HG03108 (cell line): ENCODE measurements around the gene ART1.
"Not testable (repeated sequence)": the region's sequence is repeated elsewhere in the genome, so short reads cannot be mapped to it uniquely, and the experiment has no call there.

Experiments used
- ATAC-seq: cut with Tn5 transposase; IDR thresholded peaks from one replicate; pipeline ENCODE4 v1.9.1; 2021; ENCODE audit warnings: moderate library complexity; ENCODE audit not compliant: unreplicated experiment

Gene ART1

GRCh38 chr11:3644817-3645235 is at the start of gene ART1:
Gene ART1, plus strand, starts transcription at chr11:3645128. Its CDS starts 14,086 bp downstream, at chr11:3659214.
- ATAC-seq: no peak

- ATAC-seq: not testable (repeated sequence)
Observed at GRCh38 chr11:3597743-3598142, 47.2 kb upstream of the ART1 start.

- not testable (repeated sequence) for ATAC-seq
Observed at GRCh38 chr11:3600201-3600600, 44.7 kb upstream of the ART1 start.

GRCh38 chr11:3604167-3604566 is 40.8 kb upstream of the ART1 start:
- ATAC-seq: no peak

GRCh38 chr11:3605283-3605662 is 39.7 kb upstream of the ART1 start:
- no peak for ATAC-seq

- ATAC-seq: no peak
Observed at GRCh38 chr11:3605771-3606203, 39.1 kb upstream of the ART1 start.

- no peak for ATAC-seq
Observed at GRCh38 chr11:3609416-3610265, 35.3 kb upstream of the ART1 start.

GRCh38 chr11:3610846-3611245 is 34.1 kb upstream of the ART1 start:
- no peak for ATAC-seq

- no peak for ATAC-seq
Observed at GRCh38 chr11:3611976-3612678, 32.8 kb upstream of the ART1 start.

GRCh38 chr11:3613998-3614741 is 30.8 kb upstream of the ART1 start:
- ATAC-seq: peak; percentile 13

GRCh38 chr11:3614742-3615171 is 30.2 kb upstream of the ART1 start:
- ATAC-seq: peak; percentile 74

- no peak for ATAC-seq
Observed at GRCh38 chr11:3615998-3616397, 28.9 kb upstream of the ART1 start.

- no peak for ATAC-seq
Observed at GRCh38 chr11:3616721-3617460, 28.0 kb upstream of the ART1 start.

- ATAC-seq: no peak
Observed at GRCh38 chr11:3617990-3618389, 26.9 kb upstream of the ART1 start.

GRCh38 chr11:3622521-3622920 is 22.4 kb upstream of the ART1 start:
- ATAC-seq: no peak

GRCh38 chr11:3623121-3623520 is 21.8 kb upstream of the ART1 start:
- ATAC-seq: no peak

- ATAC-seq: no peak
Observed at GRCh38 chr11:3623767-3624458, 21.0 kb upstream of the ART1 start.

- ATAC-seq: no peak
Observed at GRCh38 chr11:3626250-3626960, 18.5 kb upstream of the ART1 start.

- no peak for ATAC-seq
Observed at GRCh38 chr11:3627291-3627690, 17.6 kb upstream of the ART1 start.
